Neural progenitor cell (in vitro differentiated cells): Measurements from ENCODE around the gene ACTRT2.

Source experiments
- EZH2 ChIP-seq: fragments of 200-600 bp; sonication (generic); IDR thresholded peaks from 2 replicates; pipeline ENCODE4 v1.6.1; 2017; ENCODE audit warnings: antibody characterized with exemption, mild to moderate bottlenecking, moderate library complexity
- EZH2phosphoT487 ChIP-seq: fragments of 200-600 bp; sonication (generic); IDR thresholded peaks from 2 replicates; pipeline ENCODE4 v1.6.1; 2017; ENCODE audit warnings: antibody characterized with exemption
- TF ChIP-seq, protein P1 (sequence below): fragments of 200-600 bp; sonication (generic); IDR thresholded peaks from 2 replicates; pipeline ENCODE4 v1.5.1; 2017; ENCODE audit warnings: antibody characterized with exemption, mild to moderate bottlenecking

DNA sequence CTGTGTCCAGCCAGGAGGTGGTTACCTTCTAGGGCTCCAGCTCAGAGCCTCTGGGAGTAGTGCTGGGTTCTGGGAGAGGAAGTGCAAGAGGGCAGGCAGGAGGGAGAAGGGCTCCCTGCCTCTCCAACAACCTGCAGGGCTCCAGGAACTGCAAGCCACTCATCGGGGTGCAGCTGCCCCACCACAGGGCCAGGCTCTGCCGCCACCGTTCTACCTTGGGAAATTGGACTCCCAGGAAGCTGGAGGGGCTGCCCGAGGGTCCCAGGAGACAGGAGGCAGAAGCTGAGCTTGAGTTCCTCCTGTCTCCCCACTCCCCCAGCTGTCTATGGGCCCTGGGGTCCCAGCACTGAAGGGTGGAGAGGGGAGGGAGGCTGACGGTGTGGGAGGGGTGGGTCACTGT is 40.3 kb downstream of the ACTRT2 start:
- TF ChIP-seq EZH2phosphoT487 (no peak), EZH2 (no peak)
- TF ChIP-seq, protein P1, sequence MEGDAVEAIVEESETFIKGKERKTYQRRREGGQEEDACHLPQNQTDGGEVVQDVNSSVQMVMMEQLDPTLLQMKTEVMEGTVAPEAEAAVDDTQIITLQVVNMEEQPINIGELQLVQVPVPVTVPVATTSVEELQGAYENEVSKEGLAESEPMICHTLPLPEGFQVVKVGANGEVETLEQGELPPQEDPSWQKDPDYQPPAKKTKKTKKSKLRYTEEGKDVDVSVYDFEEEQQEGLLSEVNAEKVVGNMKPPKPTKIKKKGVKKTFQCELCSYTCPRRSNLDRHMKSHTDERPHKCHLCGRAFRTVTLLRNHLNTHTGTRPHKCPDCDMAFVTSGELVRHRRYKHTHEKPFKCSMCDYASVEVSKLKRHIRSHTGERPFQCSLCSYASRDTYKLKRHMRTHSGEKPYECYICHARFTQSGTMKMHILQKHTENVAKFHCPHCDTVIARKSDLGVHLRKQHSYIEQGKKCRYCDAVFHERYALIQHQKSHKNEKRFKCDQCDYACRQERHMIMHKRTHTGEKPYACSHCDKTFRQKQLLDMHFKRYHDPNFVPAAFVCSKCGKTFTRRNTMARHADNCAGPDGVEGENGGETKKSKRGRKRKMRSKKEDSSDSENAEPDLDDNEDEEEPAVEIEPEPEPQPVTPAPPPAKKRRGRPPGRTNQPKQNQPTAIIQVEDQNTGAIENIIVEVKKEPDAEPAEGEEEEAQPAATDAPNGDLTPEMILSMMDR = no peak
